T-helper 1 cell treated with Interleukin-12 subunit alpha and Interleukin-12 subunit beta and Interleukin-4 antibody, amounts not matched to agents 30 μg/mL and 1 μg/mL, for 36 hours (primary cell): ENCODE measurements around the gene SLC25A25.
"Not testable (repeated sequence)": the region's sequence is repeated elsewhere in the genome, so short reads cannot be mapped to it uniquely, and the experiment has no call there.

Experiments used
- H3K27ac Mint-ChIP-seq: one replicate; pipeline ENCODE4 v1.8.0; 2021; ENCODE audit warnings: mild to moderate bottlenecking, mixed read lengths
- H3K27me3 Mint-ChIP-seq: one replicate; pipeline ENCODE4 v1.8.0; 2021; ENCODE audit warnings: low read depth, mixed read lengths
- H3K36me3 Mint-ChIP-seq: one replicate; pipeline ENCODE4 v1.8.0; 2021; ENCODE audit warnings: low read depth, mixed read lengths
- H3K4me1 Mint-ChIP-seq: one replicate; pipeline ENCODE4 v1.8.0; 2021; ENCODE audit warnings: low read depth, mixed read lengths
- H3K4me3 Mint-ChIP-seq: one replicate; pipeline ENCODE4 v1.8.0; 2021; ENCODE audit warnings: mild to moderate bottlenecking, moderate library complexity, mixed read lengths
- H3K9me3 Mint-ChIP-seq: one replicate; pipeline ENCODE4 v1.8.0; 2021; ENCODE audit warnings: mixed read lengths

Gene SLC25A25

DNA sequence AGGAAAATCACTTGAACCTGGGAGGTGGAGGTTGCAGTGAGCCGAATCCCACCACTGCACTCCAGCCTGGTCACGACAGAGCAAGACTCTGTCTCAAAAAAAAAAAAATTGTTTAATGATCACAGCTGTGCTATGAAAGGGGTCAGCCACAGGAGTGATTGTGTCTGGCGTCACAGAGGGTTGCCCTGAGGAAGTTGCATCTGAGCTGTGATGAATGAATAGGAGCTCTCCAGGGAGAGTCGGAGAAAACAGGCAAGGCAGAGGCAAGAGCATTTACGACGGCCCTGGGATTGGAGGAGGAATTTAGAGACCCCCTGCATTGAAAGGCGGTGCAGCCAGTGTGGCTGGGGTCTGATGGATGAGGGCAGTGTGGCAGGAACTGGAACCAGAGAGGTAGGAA, 26.0 kb upstream of the SLC25A25 start:
- H3K27ac Mint-ChIP-seq = no peak overlapping the region

DNA sequence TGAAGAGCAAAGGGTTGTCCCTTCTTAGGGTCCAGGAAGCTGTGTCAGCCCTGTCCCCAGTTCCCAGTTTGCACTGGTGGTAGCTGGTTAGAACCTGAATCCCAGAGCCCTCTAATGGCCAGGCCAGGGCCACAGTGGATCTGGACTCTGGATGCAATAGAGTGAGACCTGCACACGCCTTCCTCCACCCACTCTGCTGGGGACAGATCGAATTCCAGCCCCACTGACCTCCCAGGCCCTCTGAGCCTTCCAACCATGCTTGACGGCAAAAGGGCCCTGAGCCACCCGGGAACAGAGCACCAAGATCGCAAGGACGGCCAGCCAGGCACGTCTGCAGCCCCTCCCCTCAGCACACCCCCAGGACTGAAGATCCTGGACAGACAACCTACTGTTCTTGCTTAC, 24.6 kb upstream of the SLC25A25 start:
- no peaks in the 10 kb centered on the region for H3K9me3 Mint-ChIP-seq
- H3K4me3 Mint-ChIP-seq = no peak overlapping the region
- no peaks in the 10 kb centered on the region for H3K36me3 Mint-ChIP-seq
- H3K4me1 Mint-ChIP-seq = peaks cover 5% of the 10 kb centered on the region
- peaks cover 13% of the 10 kb centered on the region for H3K27me3 Mint-ChIP-seq
- H3K27ac Mint-ChIP-seq = no peak overlapping the region

More for the DNA sequence above, 26.0 kb upstream of the SLC25A25 start:
- H3K27me3 Mint-ChIP-seq = peaks cover 13% of the 10 kb centered on the region
- H3K36me3 Mint-ChIP-seq = no peaks in the 10 kb centered on the region
- H3K4me1 Mint-ChIP-seq = peaks cover 5% of the 10 kb centered on the region
- no peak overlapping the region for H3K4me3 Mint-ChIP-seq
- H3K9me3 Mint-ChIP-seq = no peaks in the 10 kb centered on the region

DNA sequence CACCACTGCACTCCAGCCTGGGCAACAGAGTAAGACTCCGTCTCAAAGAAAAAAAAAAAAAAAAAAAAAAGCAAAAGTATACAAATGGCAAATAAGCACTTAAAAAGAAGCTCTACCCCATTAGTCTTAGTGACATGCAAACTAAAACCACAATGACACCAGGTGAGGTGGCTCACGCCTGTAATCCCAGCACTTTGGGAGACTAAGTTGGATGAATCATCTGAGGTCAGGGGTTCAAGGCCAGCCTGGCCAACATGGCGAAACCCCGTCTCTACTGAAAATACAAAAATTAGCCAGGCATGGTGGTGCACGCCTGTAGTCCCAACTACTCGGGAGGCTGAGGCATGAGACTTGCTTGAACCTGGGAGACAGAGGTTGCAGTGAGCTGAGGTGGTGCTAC, 22.6 kb upstream of the SLC25A25 start:
- peaks cover 13% of the 10 kb centered on the region for H3K27me3 Mint-ChIP-seq
- not testable (repeated sequence) for H3K4me3 Mint-ChIP-seq, H3K27ac Mint-ChIP-seq, H3K36me3 Mint-ChIP-seq, H3K9me3 Mint-ChIP-seq, H3K4me1 Mint-ChIP-seq

DNA sequence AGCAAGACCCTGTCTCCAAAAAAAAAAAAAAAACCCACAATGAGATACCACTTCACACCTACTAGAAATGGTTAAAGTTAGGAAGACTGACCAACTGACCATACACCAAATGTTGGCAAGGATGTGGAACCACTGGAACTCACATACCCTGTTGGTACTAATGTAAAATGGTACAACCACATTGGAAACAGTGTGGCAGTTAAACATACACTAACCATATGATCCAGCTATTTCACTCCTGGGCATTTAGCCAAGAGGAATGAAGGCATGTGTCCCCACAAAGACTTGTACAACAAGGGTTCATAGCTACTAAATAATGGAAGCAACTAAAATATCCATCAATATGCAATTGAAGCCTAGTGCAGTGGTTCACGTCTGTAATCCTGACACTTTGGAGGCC, 22.2 kb upstream of the SLC25A25 start:
- H3K4me1 Mint-ChIP-seq = peaks cover 5% of the 10 kb centered on the region
- H3K4me3 Mint-ChIP-seq = no peak overlapping the region
- H3K27me3 Mint-ChIP-seq = peaks cover 13% of the 10 kb centered on the region
- H3K27ac Mint-ChIP-seq = no peak overlapping the region
- no peaks in the 10 kb centered on the region for H3K36me3 Mint-ChIP-seq
- no peaks in the 10 kb centered on the region for H3K9me3 Mint-ChIP-seq

DNA sequence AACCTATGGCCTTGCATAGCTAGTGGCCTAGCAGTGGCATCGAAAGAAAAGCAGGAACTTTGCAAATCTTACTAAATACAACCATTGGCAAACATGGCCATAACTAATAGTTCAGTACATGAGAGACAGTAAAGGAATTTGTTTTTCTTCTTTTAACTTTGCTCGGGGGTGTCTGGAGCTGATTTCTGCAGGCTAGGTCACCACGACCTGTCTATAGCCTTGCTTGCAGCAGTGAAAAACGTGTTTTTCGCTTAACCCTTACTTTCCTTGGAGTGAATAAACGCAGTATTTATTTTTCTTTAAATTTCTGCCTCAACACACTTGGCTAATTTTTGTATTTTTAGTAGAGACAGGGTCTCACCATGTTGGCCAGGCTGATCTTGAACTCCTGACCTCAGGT, 20.8 kb upstream of the SLC25A25 start:
- Mint-ChIP-seq H3K4me1 (no peaks in the 10 kb centered on the region), H3K27me3 (peaks cover 4% of the 10 kb centered on the region), H3K9me3 (no peaks in the 10 kb centered on the region), H3K27ac (no peak overlapping the region), H3K4me3 (no peak overlapping the region), H3K36me3 (no peaks in the 10 kb centered on the region)

DNA sequence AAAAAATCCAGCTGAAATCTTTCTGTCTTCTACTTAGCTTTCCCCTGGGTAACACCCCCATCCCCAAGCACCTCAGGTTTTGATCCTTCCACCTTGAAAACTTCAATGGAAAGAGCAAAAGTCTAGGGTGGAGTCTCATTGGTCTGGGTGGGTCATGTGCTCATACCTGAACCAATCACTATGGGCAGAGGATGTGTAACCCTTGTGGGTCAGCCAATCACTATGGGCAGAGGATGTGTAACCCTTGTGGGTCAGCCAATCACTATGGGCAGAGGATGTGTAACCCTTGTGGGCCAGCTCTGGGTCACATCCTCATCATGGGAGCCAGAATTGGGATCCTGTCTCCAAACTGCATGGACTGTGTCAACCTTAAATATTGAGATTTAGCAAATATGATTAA, 19.4 kb upstream of the SLC25A25 start:
- Mint-ChIP-seq H3K9me3 (no peaks in the 10 kb centered on the region), H3K27ac (no peak overlapping the region), H3K27me3 (peaks cover 7% of the 10 kb centered on the region), H3K4me1 (no peaks in the 10 kb centered on the region), H3K4me3 (no peak overlapping the region), H3K36me3 (no peaks in the 10 kb centered on the region)

DNA sequence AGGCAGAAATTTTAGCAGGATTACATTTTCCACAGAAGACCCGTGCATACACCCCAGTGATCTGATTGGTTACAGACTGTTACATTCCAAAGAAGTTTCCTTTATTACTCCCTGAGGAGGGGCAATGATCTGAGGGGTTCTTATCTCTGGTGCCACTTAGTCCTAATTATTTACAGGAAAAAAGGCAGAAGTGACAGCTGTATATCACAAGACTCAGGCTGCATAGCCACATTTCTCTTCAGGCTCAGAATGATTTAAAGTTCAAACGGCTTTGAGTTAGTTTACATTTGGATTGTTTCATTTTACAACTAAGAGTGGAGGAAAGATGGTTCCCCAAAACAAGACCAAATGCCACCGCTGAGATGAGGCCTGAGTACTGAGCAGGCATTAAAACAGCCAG, 18.2 kb upstream of the SLC25A25 start:
- Mint-ChIP-seq H3K27me3 (peaks cover 13% of the 10 kb centered on the region), H3K9me3 (no peaks in the 10 kb centered on the region), H3K4me3 (no peak overlapping the region), H3K4me1 (no peaks in the 10 kb centered on the region), H3K27ac (no peak overlapping the region), H3K36me3 (no peaks in the 10 kb centered on the region)

DNA sequence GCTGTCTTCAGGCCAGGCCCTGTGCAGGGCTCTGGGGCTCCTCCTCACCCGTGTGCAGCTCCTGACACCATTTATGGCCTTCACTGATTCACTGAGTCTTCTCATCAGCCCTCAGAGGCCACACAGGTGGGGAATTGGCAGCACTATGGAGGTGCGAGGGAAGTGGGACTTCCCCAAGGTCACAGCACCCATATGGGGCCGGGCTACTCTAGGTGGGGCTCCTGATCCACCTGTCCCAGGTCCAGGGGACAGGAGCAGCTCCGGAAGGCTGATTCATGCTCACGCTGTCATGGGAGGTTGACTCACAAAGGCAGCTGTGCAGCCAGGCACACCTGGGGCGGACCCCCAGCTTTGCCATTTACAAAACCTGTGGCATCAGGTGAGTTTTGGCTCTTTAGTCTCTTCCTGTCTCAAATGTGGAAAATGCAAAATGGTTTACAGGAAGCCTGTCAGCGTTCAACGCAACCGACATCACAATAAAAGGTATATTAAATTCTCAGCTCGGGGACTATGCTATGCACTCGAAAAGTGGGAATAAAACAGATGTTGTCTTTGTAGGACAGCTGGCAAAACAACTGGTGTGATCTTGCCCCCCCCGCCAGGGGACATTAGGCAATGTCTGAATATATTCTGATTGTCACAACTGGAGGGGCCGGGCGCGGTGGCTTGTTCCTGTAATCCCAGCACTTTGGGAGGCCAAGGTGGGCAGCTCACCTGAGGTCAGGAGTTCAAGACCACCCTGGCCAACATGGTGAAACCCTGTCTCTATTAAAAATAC, 15.9 kb upstream of the SLC25A25 start:
- no peaks in the 10 kb centered on the region for H3K9me3 Mint-ChIP-seq
- H3K4me3 Mint-ChIP-seq = no peak overlapping the region
- H3K36me3 Mint-ChIP-seq = no peaks in the 10 kb centered on the region
- H3K4me1 Mint-ChIP-seq = no peaks in the 10 kb centered on the region
- H3K27ac Mint-ChIP-seq = no peak overlapping the region
- H3K27me3 Mint-ChIP-seq = peaks cover 9% of the 10 kb centered on the region

DNA sequence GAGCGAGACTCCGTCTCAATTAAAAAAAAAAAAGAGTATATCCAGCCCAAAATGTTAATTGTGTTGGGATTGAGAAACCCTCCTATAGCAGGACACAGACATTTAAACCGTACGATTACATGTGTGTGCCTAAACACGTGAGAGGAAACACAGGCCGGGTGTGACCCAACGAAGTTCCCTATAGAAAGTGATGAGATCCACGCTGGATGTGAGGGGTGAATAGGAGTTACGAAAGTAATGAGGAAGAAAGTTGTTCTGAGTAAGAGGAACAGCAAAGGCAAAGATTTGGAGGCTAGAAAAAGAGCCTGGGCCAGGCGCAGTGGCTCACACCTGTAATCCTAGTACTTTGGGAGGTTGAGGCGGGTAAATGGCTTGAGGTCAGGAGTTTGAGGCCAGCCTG, 14.5 kb upstream of the SLC25A25 start:
- Mint-ChIP-seq H3K27me3 (peaks cover 9% of the 10 kb centered on the region), H3K27ac (no peak overlapping the region), H3K4me3 (no peak overlapping the region), H3K9me3 (no peaks in the 10 kb centered on the region), H3K4me1 (no peaks in the 10 kb centered on the region), H3K36me3 (no peaks in the 10 kb centered on the region)

DNA sequence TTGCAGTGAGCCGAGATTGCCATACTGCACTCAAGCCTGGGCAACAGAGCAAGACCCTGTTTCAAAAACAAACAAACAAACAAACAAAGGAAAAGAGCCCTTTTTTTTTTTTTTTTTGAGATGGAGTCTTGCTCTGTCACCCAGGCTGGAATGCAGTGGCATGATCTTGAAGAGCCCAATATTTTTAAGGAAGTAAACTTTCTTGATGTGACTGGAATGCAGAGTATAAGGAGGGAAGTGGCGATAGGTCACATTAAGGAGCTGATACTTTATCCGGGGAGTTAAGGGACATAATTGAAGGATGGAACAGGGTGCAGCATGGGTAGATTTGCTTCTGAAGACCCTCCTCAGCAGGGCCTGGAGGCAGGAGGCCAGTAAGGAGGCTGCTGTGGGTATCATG, 13.9 kb upstream of the SLC25A25 start:
- no peaks in the 10 kb centered on the region for H3K9me3 Mint-ChIP-seq
- H3K27ac Mint-ChIP-seq = no peak overlapping the region
- H3K4me3 Mint-ChIP-seq = no peak overlapping the region
- no peaks in the 10 kb centered on the region for H3K36me3 Mint-ChIP-seq
- H3K27me3 Mint-ChIP-seq = peaks cover 9% of the 10 kb centered on the region
- H3K4me1 Mint-ChIP-seq = no peaks in the 10 kb centered on the region

DNA sequence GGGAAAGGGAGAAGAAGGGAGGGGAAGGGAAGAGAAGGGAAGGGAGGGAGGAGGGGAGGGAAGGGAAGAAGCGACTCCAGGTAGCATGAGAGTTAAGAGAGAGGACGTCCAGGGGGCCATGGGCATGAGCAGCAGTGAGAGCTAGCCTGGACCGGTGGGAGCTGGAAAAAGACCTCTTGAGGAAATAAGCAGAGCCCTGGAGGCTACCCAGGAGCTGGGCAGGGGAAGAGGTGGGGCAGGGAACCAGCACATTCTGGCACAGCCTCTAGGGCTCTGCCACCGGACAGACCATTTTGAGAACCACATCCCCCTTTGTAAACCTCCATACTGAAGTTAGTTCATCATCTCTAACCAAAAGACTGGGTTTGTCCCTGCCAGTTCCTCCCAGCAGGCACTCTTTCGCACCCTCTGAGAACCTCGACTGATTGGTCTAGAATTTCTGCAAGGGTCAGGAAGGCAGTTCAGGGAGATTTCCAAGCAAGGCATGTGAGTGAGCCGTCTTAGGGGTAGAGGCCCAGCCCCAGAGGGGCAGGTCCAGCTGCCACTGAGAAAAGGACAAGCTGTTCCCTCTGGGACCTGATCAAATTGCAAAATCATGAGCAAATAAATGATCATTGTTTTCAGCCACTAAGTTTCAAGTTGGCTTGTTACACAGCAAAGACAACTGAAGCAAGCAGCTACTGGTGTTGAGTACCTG, 12.5 kb upstream of the SLC25A25 start:
- no peak overlapping the region for H3K27ac Mint-ChIP-seq
- H3K9me3 Mint-ChIP-seq = no peaks in the 10 kb centered on the region
- H3K36me3 Mint-ChIP-seq = no peaks in the 10 kb centered on the region
- H3K4me1 Mint-ChIP-seq = no peaks in the 10 kb centered on the region
- H3K27me3 Mint-ChIP-seq = peaks cover 9% of the 10 kb centered on the region
- H3K4me3 Mint-ChIP-seq = no peak overlapping the region

DNA sequence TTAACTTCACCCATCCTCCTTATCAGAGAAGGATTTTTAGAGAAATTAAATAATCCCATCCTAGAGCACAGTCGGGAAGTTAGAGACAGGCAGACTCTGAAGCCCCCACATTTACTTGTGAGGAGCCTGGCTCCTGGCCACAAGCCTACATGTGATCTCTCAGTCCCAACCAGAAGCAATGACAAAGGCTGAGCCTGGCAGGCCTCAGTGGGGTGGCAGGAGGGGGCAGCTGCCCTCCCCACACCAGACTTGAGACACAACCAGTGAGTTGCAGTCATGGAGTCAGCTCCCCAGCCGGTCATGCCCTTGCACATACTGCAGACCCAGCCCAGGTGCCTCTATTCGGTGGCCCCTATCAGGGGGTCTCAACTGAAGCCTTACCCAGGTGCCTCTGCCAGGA, 11.9 kb upstream of the SLC25A25 start:
- H3K27me3 Mint-ChIP-seq = peaks cover 9% of the 10 kb centered on the region
- H3K4me3 Mint-ChIP-seq = no peak overlapping the region
- peaks cover under 1% of the 10 kb centered on the region for H3K4me1 Mint-ChIP-seq
- H3K36me3 Mint-ChIP-seq = no peaks in the 10 kb centered on the region
- no peaks in the 10 kb centered on the region for H3K9me3 Mint-ChIP-seq
- no peak overlapping the region for H3K27ac Mint-ChIP-seq

DNA sequence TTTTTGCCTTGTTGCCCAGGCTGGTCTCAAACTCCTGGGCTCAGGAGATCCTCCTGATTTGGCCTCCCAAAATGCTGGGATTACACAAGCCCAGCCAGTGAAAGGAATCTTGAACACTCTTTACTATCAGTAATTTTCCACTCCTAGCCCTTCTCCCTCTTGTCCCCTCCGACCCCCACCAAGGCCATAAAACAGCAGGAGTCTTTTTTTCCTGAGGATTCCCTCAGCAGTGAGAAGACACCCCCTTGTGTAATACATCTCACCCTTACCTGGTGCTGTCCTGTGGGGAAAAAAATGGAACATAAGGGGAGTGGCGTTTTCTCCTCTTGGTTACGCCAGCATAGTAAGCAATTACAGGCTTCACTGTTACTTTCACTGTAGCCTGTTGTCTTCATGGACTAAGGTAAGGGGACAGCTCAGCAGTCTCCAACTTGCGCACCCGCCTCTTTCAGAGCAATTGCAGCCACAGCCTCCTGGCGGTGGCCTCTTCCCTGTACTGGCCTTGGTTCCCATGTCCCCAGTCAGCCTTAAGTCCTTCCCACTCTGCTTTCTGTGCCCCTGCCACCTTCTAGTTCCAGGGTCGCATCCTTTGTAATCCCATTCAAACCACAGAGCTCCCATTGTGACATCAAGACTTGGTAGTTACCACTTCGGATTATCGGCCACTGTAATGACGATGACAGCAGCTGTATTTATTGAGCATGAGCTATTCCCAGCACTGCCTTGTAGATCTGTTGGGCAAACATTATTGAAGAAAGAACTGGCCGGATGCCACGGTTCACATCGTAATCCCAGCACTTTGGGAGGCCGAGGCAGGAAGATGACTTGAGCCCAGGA, 10.9 kb upstream of the SLC25A25 start:
- peaks cover 3% of the 10 kb centered on the region for H3K36me3 Mint-ChIP-seq
- H3K27ac Mint-ChIP-seq = no peak overlapping the region

DNA sequence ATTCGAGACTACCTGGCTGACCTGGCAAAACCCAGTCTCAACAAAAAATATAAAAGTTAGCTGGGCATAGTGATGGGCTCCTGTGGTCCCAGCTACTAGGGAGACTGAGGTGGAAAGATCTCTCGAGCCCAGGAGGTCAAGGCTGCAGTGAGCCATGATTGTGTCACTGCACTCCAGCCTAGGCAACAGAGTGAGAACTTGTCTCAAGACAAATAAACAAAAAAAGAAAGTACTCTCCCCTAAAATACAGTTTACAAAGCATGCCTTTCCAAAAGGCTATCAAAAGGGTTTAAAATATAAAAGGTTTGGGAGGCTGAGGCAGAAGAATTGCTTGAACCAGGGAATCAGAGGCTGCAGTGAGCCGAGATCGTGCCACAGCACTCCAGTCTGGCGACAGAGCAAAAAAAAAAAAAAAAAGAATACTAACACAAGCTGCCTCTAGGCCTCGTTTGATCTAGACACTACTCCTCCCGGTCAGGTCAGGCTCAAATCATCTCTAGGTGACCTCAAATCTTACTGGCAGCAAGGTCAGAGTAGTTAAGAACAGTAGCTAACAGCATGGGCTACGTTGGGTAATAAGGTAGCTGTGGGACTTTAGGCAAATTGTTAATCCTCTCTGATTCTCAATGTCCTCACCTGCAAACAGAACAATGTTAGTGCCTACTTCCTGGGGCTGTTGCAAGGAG, 10.2 kb upstream of the SLC25A25 start:
- H3K4me1 Mint-ChIP-seq = peaks cover 13% of the 10 kb centered on the region
- peaks cover 7% of the 10 kb centered on the region for H3K36me3 Mint-ChIP-seq
- H3K4me3 Mint-ChIP-seq = no peak overlapping the region
- no peaks in the 10 kb centered on the region for H3K9me3 Mint-ChIP-seq
- H3K27me3 Mint-ChIP-seq = peaks cover 9% of the 10 kb centered on the region
- H3K27ac Mint-ChIP-seq = no peak overlapping the region

More for the DNA sequence above, 10.9 kb upstream of the SLC25A25 start:
- H3K4me1 Mint-ChIP-seq = peaks cover 8% of the 10 kb centered on the region
- H3K9me3 Mint-ChIP-seq = no peaks in the 10 kb centered on the region
- peaks cover 9% of the 10 kb centered on the region for H3K27me3 Mint-ChIP-seq
- H3K4me3 Mint-ChIP-seq = no peak overlapping the region
